Stimulated activated CD8-positive, alpha-beta memory T cell treated with anti-CD3 and anti-CD28 coated beads, Interleukin-15, amount 100 ng/mL, for 48 hours (primary cell): ENCODE results near the gene LARP1.
"Not testable (repeated sequence)": the region's sequence is repeated elsewhere in the genome, so short reads cannot be mapped to it uniquely, and the experiment has no call there.

Experiments
- DNase-seq, 2 donors: peaks; one replicate each; pipeline ENCODE4 v3.0.0-alpha.2; 2020; ENCODE audit warnings: low read depth in 2 of 2

LARP1 gene

DNA sequence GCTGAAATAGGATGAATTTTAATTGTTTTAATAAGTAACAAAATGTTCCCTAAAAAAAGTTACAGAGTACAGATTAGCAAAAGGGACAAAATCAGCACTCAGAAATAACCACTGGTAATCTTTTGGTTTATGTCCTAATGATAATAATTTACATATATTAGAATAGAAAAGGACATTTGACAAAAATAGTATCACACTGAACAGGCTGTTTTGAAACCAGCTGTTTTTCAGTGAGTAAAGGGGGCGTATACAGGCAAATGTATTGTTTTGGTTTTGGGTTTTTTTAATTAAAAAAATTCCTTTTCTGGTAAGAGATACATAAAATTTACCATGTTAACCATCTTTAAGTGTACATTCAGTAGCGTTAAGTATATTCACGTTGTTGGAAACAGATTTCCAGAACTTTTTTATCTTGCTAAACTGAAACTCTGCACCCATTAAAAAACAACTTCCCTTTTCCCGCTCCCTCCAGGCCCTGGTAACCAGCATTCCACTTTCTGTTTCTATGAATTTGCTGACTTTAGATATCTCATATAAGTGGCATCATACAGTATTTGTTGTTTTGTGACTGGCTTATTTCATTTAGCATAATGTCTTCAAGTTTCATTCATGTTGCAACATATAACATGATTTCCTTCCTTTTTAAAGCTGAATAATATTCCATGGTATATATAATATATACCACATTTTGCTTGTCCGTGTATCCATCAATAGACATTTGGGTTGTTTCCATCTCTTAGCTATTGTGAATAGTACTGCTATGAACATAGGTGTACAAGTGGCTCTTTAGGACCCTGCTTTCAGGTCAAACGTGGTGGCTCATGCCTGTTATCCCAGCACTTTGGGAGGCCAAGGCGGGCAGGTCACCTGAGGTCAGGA is 20.6 kb upstream of the LARP1 start:
- DNase-seq: no peak

DNA sequence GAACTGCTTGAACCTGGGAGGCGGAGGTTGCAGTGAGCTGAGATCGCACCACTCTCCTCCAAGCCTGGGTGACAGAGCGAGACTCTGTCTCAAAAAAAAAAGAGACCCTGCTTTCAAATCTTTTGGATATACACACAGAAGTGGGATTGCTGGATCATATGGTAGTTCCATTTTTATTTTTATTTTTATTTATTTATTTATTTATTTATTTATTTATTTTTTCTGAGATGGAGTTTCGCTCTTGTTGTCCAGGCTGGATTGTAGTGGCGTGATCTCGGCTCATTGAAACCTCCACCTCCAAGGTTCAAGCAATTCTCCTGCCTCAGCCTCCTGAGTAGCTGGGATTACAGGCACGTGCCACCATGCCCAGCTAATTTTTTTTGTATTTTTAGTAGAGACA is 19.8 kb upstream of the LARP1 start:
- DNase-seq: not testable (repeated sequence)

DNA sequence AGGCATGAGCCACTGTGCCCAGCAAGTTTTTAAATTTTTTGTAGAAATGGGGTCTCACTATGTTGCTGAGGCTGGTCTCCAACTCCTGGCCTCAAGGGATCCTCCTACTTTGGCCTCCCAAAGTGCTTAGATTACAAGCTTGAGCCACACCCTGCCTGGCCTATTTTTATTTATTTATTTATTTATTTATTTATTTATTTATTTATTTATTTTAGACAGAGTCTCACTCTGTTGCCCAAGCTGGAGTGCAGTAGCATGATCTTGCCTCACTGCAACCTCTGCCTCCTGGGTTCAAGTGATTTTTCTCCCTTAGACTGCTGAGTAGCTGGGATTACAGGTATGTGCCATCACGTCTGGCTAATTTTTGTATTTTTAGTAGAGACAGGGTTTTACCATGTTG is 18.8 kb upstream of the LARP1 start:
- DNase-seq: not testable (repeated sequence)

DNA sequence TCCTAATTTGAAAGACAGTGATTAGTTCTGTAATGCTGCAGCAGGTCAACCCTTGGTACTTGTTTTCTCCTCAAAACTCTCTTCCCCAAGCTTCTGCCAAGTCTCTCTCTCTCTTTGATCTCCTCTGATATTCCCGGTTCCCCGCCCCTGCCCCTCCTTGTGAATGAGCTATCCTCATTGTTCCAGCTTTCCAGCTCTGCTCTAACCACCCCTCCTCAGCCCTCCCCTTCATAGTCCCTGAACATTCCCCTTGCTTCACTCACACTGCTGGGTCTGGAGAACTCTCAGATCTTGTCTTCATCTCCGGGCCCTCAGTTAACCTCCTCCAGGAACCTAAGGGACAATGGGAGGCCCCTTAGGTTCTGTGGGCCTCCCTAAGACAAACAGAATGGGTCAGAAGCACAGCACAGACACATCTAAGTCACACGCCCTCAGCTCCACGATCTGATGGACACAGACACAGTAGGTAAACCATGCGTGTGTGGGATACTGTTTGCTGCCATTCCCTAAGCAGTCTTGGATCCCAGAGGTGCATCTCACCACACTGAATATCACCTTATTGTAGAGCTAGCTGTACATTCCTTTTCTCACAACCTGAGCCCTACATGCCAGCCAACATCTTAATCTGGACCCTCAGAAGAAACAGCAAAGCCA is 17.4 kb upstream of the LARP1 start:
- DNase-seq: no peak

DNA sequence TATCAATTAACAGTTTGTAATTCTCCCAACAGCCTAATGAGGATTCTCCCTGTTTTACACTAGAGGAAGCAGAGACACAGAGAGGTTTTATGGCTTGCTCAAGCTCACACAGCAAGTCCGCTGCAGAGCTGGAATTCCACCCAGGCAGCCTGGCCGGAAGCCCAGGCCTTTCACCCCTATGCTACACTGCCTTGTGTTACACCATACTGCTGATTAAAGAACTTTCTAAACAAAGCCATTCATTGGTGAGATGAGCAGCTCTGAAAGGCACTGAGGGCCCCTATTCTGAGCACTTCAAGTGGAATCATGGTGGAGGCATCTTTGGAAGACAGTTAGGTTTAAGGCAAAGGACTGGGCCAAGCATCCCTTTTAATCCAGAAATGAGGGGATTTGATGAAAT is 14.7 kb upstream of the LARP1 start:
- no peak for DNase-seq

DNA sequence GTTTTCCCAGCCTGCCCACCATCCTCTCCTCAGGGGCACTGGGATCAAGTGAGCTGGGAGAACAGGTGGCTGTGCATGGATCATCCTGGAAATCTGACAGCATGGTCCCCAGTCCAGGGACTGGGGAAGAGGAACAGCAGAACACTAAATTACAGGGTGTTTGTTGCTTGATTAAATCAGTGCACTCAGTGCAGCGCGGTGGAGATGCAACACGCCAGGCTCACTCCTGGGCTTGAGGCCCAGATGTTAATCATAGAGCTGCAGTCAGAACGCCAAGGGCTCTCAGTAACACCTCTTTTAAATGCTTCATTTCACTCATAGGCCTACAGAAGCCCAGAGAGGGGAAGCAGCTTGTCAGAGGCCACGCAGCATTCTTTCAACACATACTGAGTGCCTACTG is 14.2 kb upstream of the LARP1 start:
- no peak for DNase-seq

DNA sequence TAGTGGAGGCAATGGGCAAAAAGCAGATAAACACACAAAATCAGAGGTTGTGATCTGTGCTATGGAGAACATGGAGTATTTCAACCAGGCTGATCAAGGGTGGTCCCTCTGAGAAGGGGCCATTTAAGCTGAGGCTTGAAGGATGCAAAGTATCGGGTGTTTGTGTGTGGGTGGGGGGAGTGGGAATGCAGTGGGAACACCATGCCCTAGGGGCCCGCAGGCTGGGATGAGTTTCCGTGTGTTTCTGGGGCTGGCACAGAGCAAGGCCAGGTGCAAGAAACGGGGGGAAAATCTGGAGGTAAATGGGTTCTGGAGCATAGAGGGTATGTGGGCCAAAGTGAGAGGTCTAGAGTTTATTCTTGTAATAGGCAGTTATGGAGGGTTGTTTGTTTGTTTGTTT is 13.8 kb upstream of the LARP1 start:
- DNase-seq: no peak

DNA sequence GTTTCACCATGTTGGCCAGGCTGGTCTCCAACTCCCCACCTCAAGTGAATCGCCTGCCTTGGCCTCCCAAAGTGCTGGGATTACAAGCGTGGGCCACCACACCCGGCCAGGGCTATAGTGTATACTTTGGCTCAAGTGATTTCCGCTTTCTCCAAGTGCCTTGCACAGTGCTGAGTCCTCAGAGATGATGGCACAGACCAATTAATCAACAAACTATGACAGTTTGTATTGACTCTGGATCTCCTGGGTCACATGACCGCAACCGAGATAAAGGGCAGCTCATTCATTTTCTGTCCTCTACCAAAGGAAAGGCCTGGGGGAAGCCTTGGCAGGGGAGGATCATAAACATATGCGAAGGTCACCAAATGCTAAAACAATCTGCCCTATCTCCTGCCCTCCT is 11.4 kb upstream of the LARP1 start:
- DNase-seq: no peak

DNA sequence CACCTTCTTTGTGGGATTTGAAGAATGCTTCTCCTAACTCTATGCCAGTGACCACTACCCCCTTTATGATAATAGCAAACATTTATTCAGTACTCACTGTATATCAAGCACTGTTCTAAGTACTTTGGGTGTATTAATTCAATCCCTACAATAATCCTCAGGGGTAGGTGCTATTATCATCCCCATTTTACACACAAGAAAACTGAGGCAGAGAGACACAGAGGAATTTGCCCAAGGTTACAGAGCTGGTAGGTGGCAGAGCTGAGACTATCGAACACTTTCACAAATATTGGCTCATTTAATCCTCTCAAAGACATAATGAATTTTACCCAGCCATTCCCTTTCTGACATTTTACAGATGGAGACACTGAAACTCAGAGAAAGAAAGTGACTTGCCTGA is 9.8 kb upstream of the LARP1 start:
- no peak for DNase-seq

DNA sequence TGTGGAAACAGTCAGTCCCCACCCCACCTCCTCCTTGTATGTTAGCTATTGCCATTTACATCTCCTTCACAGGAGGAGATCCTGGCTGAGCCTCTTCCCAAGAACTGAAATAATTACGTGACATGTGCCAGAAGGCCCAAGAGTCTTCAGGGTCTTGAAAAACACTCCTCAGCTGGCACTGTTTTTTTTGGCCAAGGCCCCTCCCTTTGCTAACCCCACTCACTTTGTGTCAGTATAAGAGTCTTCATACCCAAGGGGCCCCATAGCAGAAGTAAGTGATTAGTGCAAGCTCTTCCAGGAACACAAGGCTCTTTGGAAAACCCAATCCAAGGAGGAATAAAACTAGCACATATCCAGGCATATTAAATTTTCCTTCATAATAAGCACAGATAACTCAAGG is 5.7 kb upstream of the LARP1 start:
- DNase-seq: no peak

DNA sequence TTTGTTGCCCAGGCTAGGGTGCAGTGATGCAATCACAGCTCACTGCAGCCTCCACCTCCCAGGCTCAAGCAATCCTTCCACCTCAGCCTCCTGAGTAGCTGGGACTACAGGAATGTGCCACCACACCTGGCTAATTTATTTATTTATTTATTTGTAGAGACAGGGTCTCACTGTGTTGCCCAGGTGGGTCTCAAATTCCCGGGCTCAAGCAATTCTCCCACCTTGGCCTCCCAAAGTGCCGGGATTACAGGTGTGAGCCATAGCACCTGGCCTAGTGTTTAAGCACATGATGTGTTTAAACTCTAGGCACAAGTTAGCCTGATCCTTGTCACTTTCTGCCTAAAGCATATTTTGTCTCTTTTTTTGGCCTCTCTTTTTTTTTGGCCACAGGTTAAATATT is 4.5 kb upstream of the LARP1 start:
- DNase-seq: not testable (repeated sequence)

DNA sequence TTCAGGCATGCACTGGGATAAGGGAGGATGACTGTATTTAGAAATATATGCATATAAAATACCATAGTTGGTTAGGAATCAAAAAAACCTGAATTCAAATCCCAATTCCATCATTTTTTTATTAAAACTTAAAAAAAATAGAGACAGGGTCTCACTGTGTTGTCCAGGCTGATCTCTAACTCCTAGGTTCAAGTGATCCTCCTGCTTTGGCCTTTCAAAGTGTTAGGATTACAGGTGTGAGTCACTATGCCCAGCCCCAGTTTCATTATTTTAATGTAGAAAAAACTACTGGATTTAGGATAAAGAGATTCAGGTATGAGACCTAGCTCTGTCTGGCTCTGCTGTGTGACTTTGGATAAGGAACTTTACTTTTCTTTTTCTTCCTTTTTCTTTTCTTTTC is 3.3 kb upstream of the LARP1 start:
- no peak for DNase-seq

DNA sequence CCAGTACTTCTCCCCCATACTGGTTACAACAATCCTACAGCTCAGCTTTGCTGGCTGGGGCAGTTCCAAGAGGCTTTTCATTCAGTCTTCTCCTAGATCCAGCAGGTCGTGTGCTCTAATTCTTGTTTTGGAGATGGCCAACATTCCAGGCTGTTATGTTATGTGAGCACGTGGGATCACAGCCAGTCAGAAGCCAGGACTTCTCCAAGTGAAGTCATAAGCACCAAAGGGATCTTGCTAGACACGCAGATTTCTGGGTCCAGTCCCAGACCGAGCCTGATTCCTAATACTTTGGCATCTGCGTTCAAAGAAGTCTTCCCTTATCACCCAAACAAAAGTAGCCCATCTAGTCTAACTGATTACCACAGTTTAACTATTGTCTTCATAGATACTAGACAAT is 1.4 kb upstream of the LARP1 start:
- DNase-seq: no peak

DNA sequence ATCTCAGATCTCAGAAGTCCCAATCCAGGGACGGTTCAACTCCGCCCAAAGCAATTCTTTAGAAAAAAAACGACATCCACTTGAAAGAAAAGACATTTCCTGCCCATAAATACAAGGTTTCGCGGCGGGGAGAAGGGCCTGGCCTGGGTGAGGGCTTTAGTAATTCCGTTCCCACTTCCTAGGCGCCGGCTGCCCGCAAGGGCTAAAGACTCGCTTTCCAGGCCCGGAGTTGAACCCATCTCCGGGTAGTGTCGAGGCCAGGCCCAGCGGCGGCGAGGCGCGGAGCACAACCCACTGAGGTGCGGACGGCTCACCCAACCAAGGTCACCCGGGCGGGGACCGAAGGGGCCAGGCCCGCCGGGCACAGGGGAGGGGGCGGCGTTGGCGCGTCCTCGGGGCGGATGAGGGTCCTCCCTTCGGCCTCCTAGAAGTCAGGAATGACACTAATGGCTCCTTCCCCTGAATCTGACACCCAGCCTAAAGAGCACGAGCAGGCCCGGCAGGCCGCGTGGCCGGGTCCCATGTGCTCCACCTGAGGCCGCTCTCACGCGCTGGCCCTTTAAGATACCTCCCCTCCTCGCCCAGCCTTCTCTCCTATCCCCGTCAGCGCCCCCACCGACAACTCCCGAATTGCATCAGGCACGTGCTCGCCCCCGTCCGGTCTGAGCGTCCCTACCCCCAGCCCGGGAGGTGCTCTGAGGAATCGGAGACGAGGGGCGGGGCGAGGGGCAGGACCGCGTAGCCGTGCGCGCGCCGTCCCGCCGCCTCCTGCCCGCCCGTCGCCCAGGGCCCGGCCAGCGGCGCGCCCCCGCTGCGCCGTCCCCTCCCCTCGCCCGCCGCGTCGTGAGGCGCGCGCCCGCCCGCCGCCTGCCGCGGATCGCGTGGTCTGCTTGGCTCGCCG is 467 bp upstream of the LARP1 start:
- DNase-seq: peak; percentile 98 to 99

DNA sequence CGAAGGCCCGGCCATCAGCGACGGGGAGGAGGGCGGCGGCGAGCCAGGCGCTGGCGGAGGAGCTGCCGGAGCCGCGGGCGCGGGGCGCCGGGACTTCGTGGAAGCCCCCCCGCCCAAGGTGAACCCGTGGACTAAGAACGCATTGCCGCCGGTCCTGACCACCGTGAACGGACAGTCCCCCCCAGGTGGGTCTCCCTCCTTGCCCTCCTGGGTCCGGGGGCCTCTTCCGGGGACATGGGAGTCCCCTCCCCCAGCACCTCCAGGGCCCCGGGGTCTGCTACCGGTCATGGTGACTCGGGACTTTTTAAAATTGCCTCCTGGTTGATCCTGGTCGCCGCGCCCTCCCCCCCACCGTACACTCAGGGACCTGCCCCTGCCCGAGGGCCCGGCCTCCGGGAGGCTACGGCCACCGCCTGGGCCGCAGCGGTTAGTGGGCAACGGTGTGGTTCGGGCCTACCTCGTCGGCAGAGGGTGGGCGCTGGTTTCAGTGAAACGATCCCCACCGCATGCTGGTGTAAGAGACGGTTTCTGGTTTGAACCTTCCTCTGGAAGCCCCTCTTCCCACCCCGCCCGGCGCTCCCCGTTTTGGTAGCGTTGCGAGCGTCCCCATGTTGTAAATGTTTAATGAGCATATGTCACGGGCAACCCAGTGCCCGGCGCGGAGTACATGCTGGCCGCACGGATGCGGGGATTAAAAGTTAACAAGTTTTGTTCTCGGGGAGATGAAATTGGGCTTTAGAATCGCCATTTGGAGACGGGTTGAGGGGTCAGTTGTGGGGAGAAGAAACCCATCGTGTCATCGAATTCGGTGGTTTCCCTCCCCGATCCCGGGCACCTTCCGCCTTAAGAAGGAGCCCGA is 1.1 kb downstream of the LARP1 start:
- peak in 1 of 2 donors; percentile 7 for DNase-seq

DNA sequence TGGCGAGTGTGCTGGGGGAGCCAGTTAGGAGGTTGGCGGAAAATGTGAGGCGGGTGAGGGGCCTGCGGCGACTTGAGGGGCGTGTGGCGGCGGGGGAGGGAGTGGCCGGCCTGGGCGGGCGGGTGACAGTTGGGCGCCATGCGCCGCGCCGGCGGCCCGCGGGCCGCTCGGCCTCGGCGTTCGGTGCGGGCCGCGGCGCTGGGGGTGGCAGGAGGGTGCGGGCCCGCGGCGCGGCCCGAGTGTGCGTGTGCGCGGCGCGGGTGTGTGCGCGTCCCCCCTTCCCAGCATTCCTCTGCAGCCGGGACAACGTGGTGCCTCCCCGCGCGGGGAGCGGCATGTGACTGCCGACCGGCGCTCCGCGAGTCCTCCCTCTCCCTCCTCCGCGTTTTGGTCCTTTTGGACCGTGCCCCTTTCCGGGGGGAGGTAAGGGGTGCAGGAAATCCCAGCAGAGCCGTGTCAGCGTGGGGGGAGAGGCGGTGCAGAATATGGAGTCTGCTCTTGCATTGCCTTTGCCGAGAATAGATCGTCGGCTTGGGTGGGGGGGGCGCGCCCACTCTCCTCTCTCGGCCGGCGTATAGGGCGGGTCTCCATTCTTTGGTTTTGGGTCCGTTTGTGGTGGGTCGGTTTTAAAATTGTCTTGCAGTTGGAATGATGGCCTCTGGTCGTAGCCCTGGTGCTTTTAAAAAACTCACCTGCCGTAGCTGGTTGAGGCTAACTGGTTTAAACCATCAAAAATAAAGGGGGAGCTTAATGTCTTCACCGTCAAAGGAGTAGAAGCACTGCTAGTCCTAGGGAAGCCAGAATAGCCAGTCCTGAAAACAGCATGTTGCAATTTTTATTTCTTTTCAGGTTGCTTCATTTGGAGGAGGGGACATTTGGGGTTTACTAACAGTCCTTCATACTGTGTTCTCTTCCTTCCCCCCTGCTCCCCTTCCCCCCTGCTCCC is 2.0 kb downstream of the LARP1 start:
- DNase-seq: peak; percentile 54 to 57

DNA sequence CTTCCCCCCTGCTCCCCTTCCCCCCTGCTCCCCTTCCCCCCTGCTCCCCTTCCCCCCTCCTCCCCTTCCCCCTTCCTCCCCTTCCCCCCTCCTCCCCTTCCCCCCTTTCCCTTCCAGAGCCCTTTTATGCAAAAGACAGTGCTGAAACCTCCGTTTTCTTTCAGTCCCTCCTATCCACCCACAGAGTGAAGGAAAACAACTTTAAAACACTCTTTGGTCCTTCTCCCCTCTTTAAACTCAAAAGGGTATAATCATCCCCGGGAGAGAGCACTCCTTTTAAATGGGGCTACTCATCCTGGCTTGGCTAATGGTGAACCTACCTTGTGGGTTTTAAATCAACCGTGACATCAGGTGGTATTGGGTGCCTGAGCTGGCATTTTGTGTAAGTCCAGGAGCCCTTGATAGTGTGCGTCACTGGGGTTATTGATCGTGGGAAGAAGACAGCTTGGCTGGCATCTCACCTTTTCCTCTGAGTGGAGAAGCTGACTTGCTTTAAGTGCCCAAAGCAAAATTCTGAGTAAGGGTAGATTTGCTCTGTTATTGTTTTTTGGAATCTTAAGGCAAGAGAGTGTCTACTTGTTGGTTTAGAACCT is 2.7 kb downstream of the LARP1 start:
- DNase-seq: peak; percentile 8 to 53

DNA sequence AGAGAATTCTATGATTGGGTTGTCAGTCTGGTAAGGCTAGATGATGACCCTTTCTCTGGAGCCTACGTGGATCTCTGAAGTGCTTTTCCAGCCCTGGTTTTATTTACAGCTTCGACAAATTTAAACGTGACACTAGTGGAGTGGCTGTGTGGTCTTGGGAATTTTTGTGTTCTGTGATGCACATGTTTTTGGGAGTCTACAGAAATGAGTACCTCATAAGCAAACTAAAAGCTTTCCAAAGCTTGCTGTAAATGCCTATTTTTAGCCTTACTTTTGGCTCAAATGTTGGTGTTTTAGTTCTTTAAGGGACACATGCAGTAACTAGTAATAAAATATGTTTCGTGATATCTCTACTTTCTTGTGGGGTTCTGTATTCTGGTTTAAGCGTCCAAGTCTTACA is 3.3 kb downstream of the LARP1 start:
- no peak for DNase-seq

DNA sequence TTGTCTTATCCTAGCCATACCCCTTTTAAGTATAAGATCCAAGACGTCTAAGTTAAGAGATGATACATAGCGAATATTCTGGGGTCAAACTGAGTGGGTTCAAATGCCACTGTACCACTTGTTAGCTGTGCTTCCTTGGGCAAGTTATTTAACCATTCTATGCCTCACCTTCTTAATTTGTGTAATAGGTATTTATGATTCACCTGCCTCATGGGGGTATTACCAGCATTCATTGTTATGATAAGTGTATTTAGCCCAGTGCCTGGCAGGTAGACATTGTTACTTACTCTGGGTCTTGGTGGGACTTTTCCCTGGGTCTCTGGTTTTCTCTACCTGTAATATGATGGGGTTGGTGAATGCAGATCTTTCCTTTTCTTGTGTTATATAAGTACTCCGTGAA is 3.8 kb downstream of the LARP1 start:
- no peak for DNase-seq

DNA sequence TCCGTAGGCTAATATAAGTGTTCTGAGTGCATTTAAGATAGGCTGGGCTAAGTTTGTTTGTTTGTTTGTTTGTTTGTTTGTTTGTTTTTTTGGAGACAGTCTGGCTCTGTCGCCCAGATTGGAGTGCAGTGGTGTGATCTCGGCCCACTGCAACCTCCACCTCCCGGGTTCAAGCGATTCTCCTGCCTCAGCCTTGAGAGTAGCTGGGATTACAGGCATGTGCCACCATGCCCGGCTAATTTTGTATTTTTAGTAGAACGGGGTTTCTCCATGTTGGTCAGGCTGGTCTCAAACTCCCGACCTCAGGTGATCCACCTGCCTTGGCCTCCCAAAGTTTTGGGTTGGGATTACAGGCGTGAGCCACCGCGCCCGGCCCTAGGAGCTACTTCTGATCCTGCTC is 4.7 kb downstream of the LARP1 start:
- not testable (repeated sequence) for DNase-seq
